Cerebellar nuclear complex (tissue), 1 donor: ENCODE results near the gene LRFN5.
"Not testable (repeated sequence)": the region's sequence is repeated elsewhere in the genome, so short reads cannot be mapped to it uniquely, and the experiment has no call there.

Source experiments
- DNase-seq, 2 experiments: peaks; one replicate each; lab custom pipeline; 2025; lab: John Stamatoyannopoulos, UW

Gene LRFN5

GRCh38 chr14:41899416-41899815 lies 292.7 kb downstream of the LRFN5 start:
- DNase-seq, result no peak

DNA sequence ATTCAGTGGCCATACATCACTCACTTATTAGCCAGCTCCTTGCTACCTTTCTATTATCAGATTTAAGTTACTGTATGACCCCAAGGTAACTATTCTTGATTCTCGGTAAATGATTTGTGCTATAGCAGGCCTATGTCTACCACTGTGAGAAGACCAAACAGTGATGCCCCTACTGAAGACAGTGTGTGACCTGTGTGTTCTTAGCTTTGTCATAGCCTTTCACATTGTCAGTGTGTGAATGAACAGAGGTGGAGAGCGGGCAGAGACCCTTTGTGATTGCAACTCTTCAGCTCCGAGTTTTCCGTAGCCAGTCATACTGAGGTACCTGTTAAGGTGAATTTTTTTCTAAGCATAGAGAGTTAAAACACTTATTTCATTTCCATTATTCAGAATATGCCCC lies 294.0 kb downstream of the LRFN5 start:
- no peak for DNase-seq

DNA sequence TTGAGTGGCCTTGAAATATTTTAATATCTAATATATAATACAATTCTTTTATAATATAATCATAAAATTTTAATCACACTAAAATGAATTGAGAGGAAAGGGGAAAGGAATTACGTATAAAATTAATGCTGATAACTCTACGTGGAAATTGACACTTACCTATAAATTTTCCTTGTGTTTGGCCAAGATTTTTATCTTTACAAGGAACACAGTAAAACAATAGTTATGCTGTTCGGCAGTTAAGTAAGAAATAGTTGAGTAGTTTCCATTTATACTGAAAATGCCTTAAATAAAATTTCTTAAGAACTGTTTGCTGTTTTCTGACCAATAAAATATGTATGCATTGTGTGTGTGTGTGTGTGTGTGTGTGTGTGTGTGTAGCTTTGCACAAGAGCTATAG lies 294.4 kb downstream of the LRFN5 start:
- DNase-seq, result no peak

DNA sequence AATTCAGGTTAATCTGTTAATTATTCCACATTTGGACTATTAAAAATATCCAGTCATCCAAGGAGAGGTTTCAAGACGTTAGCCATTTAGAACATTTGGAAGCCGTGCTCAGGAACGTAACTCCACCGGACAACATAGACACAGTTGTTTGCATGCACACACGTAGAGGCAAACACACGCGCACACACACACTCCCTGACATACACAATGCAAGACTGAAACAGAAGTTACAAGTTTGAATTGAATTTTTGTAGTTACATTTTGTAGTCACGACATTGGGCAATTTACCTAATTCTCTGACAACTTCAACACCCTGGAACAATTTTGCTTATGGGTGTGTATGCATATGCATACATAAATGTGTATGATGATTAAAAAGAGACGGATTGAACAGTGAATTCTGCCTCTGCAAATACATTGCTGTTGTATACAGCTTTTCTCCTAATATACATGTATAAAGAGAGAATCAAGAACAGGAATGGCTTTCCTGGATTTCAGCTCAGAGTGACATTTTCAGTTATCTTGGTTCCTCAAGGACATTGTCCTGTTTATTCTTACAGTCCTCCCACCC lies 298.8 kb downstream of the LRFN5 start:
- no peak for DNase-seq

DNA sequence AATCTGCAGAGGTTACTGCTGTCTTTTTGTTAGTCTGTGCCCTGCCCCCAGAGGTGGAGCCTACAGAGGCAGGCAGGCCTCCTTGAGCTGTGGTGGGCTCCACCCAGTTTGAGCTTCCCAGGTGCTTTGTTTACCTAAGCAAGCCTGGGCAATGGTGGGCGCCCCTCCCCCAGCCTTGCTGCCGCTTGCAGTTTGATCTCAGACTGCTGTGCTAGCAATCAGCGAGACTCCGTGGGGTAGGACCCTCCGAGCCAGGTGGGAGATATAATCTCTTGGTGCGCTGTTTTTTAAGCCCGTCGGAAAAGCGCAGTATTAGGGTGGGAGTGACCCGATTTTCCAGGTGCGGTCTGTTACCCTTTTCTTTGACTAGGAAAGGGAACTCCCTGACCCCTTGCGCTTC lies 304.5 kb downstream of the LRFN5 start:
- DNase-seq, result not testable (repeated sequence)

GRCh38 chr14:41913398-41913797 lies 306.7 kb downstream of the LRFN5 start:
- DNase-seq, result no peak

DNA sequence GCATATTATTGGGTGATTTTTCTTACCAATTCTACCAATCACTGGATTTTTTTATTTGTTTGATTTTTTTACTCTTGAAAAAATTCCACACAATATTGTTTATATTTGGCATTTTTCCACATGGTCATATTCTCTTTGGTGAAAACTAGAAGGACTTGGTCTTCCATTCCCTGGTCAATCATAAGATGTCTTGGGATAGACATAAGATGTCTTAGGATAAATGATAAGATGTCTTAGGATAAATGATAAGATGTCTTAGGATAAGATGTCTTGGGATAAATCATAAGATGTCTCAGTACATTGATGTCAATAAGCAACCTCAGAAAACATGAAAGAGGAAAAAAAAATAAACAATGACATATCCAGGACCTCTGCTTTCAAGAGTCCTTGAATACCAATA lies 309.1 kb downstream of the LRFN5 start:
- no peak for DNase-seq

DNA sequence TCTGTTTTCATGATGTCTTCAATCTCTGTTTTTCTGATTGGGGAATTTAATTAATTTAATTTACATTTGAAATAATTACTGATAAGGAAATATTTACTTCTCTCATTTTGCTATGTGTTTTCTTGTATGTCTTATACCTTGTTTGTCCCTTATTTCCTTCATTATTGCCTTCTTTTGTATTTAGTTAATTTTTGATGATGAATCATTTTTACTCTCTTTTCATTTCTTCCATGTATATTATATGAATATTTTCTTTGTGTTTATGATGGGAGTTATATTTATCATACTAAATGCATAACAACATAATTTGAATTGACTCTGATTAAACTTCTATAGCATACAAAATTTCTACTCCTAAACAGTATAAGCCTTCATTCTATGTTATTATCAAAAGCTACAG lies 309.6 kb downstream of the LRFN5 start:
- no peak for DNase-seq

- DNase-seq, result no peak
These were observed 318.7 kb downstream of the LRFN5 start for GRCh38 chr14:41925409-41925808.

- no peak for DNase-seq
These were observed 343.9 kb downstream of the LRFN5 start for GRCh38 chr14:41950428-41951151.
